NCI-H774 (cell line): ENCODE measurements around the gene FGF3.

Experiments used
- DNase-seq: peaks from one replicate; lab custom pipeline; 2025; lab: John Stamatoyannopoulos, UW

The FGF3 gene

GRCh38 chr11:69843529-69843921 lies 24.3 kb upstream of the FGF3 start:
- no peak for DNase-seq

- DNase-seq: no peak
These were observed 23.7 kb upstream of the FGF3 start for GRCh38 chr11:69842746-69843528.

- DNase-seq: no peak
These were observed 22.9 kb upstream of the FGF3 start for GRCh38 chr11:69841859-69842698.

- no peak for DNase-seq
These were observed 22.1 kb upstream of the FGF3 start for GRCh38 chr11:69841170-69841858.

DNA sequence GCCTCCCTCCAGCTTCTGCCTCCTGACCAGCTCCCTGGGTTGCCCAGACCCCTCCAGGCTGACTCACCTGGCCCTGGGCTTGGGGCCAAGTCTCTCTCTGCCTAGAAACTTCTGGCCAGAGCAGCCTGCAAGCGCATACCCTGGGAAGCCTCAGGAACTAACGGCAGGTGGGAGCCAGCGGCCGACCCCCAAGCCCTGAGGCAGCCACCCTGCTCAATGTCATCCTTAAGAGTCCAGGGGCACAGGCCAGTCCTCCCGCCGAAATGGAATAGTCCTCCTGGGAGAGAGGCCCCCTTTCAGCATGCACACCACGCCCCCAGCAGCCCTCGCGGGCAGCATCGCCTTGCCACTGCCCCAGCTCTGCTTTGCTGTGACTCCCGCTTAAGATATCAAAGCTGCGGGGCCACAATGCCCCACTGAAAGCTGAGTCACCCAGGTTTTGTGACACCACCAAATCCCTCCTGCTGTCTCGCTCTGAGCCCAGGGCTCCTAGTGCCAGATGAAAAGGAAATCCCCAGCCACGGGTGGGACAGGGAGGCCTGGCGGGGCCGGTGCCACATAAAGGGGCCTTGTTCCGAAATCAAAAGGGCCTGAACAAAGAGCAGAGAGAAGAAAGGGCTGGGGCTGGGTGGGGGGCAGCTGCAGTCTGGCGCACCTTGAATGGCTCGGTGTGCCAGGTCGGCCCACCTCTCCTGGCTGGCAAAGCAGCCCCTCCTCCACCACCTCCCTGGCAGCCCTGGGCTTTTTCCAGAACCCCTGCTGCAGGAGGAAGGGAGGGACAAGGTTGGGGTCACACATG lies 21.4 kb upstream of the FGF3 start:
- no peak for DNase-seq

- DNase-seq: no peak
These were observed 20.3 kb upstream of the FGF3 start for GRCh38 chr11:69839516-69839915.

DNA sequence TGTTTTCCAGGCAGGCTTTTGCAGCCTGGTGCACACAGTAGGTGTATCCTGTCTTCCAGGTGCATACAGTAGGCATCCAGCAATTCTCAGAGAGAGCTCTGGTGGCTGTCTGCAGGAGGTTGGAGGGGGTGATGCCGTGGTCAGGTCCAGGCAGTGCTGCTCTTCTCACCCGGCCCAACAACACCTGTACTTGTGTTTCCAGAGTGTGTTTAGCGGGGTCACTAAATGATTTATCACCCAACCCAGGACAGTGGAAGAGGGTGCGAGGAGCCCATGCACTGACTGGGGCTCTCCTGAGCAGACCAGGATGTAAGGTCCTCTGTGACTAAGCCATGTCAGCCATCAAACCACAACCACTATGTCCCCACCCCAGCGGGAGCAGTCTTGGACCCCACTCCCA lies 18.6 kb upstream of the FGF3 start:
- no peak for DNase-seq

GRCh38 chr11:69836401-69836800 lies 17.2 kb upstream of the FGF3 start:
- DNase-seq: no peak

GRCh38 chr11:69834811-69835800 lies 15.9 kb upstream of the FGF3 start:
- DNase-seq: no peak

GRCh38 chr11:69834251-69834650 lies 15.0 kb upstream of the FGF3 start:
- DNase-seq: no peak

- no peak for DNase-seq
These were observed 13.6 kb upstream of the FGF3 start for GRCh38 chr11:69832561-69833413.

- no peak for DNase-seq
These were observed 12.8 kb upstream of the FGF3 start for GRCh38 chr11:69831985-69832384.

DNA sequence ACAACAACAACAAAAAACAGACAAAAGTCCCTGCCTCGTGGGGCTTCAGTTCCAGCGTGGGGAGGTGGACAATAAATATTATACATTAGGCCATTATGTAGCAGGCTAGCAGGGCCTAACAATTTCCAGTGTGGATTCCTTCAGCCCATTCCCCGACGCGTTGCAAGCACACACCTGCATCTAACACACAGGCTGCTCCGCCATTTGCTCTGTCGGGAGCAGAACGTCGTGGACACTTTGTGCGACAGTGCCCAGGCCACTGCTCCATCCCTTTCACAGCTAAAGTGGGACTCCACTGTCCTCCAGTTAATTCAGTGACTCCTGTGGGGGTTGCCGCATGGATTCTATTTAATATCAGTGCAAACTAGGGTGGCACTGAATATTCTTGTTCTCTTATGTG lies 10.9 kb upstream of the FGF3 start:
- no peak for DNase-seq

DNA sequence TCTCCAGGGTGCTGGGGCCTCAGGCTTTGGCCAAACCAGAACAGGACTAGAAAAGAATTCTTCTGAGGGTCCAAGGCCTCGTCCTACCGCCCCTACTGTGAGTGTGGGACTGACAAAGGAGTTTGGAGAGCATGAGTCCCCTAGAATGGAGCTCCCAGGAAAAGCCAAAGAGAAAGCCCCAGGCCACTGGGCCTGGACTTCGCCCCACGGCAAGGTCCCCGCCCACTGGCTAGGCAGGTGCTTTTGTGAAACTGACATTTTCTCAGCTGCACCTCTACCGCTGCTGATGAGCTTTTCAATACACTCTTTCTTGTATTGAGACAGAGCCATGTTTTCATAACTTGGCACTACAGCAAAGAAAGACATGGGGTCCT lies 9.7 kb upstream of the FGF3 start:
- DNase-seq: no peak

DNA sequence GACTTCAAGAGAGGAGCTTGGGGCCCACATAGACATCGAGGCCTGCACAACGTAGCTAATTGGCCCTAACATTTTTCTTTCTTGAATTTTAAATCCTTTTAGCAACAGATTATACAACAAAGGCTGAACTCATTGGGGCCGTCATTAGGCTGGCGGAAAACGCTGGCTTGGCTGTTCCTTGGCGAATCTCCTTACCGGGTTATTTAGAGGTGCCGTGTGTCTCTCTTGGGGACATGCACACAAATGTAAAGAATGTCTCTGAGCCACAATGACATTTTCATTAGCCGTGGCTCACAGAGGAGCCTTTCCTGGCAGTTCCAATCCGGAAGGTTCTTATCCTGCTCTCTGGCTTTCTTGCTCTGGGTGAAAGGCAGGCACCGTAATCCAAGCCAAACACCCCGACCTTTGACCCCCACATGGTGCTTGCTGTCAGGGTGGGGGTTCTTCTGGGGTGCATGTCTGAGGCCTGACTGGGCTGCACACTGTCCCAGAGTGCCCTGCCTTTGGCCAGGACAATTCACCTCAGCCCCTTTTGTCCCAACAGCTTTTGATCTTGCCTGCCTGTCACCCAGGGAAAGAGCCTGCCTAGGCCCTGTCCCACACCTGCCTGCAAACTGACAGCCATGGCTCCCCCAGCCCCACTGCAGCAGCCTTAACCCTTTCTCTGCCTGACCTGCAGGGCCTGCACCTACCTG lies 9.2 kb upstream of the FGF3 start:
- DNase-seq: no peak

DNA sequence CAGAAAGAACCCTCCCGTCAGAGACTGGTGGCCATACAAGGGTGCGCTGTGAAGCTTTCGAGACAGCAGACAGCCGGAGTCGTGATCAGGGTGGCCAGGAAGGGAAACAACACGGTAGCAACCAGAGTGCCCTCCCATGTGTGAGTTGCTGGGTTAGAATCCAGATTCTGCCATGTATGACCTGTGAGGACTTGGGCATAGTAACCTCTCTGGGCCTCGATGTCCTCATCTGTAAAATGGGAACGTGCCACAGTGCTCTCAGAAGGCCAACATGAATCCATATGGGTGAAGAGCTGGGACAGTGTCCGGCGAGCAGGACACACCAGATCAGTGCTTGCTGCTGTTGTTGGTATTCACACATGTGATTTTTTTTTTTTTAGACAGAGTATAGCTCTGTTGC lies 7.6 kb upstream of the FGF3 start:
- DNase-seq: no peak

DNA sequence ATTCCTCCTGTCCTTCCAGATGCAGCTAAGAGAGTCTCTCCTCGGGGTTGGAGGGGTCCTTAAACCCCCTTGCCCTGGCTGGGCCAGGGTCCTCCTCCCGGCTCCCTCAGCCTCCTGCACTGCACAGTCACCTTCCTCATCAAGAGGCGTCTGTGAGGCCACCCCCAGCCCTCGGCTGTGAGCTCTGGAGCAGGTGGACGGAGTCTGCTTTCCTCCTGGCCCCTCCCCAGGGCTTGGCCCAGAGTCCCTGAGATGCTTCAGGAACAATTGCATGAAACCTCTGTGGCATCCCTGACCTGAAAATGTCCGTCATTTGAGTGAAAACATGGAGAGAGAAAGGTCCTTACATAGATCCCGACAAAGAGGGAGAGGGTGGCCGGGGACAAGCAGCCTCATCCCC lies 6.7 kb upstream of the FGF3 start:
- no peak for DNase-seq

- no peak for DNase-seq
These were observed 6.0 kb upstream of the FGF3 start for GRCh38 chr11:69825037-69825834.
